Measurements from ENCODE around the gene PPFIA2.

DNA sequence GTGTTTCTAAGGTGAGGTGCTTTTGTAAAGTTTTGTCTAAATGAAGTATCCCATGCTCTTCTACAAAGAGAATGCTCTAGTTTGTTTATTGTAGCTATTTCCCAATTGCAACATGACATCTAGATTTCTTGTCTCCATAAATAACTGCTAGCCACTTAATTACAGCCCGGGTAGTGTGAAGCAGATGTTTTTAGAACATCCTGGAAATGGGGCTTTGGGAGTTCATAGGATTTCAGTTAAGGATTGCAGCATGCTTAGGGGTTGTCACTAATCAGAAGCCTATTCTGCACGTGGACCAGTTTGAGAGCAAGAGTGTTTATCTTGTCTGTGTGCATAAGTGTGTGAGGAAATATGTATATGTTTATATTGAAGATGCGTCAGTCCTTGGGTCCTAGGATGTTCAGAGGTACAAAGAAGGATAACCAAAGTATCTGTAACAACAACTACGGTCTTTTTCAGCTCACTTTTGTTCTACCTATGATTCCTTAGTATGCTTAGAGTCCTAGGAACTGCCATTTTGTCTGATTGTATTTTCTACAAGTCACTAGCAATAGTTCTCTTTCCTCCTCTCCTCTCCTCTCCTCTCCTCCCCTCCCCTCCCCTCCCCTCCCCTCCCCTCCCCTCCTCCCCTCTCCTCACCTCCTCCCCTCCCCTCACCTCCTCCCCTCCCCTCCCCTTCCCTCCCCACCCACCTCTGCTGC, 546.0 kb downstream of the PPFIA2 start:
- TF ChIP-seq, protein P1, sequence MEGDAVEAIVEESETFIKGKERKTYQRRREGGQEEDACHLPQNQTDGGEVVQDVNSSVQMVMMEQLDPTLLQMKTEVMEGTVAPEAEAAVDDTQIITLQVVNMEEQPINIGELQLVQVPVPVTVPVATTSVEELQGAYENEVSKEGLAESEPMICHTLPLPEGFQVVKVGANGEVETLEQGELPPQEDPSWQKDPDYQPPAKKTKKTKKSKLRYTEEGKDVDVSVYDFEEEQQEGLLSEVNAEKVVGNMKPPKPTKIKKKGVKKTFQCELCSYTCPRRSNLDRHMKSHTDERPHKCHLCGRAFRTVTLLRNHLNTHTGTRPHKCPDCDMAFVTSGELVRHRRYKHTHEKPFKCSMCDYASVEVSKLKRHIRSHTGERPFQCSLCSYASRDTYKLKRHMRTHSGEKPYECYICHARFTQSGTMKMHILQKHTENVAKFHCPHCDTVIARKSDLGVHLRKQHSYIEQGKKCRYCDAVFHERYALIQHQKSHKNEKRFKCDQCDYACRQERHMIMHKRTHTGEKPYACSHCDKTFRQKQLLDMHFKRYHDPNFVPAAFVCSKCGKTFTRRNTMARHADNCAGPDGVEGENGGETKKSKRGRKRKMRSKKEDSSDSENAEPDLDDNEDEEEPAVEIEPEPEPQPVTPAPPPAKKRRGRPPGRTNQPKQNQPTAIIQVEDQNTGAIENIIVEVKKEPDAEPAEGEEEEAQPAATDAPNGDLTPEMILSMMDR (conservative IDR thresholded peaks at IDR 0.05), result no peak
- no peak for TF ChIP-seq ZFX (IDR thresholded peaks at IDR 0.05)
